Dedifferentiated amniotic fluid mesenchymal stem cell (primary cell): ENCODE data around the gene ROBO1.

Source experiments
- DNase-seq: peaks from one replicate; pipeline ENCODE4 v3.0.0-alpha.2; 2016; ENCODE audit errors: extremely low spot score

ROBO1 gene

DNA sequence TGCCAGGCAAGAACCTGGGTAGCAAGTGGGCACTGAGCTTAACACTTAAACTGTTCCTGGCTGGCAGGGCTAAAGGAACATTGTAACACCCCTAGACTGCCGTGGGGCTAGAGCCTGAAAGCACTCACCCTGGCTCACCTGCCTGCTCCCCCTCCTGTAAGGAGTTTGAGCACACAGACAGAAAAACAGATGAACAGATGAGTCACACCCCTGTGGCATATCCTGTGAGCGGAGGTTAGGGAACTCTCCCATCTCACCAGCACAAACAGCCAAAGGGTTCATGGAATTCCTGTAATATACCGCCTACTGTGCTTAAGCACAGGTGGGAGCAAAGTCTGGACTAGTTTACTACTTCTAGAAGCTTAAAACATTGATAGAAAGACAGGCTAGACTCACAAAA, 300.1 kb downstream of the ROBO1 start:
- DNase-seq = no peak

DNA sequence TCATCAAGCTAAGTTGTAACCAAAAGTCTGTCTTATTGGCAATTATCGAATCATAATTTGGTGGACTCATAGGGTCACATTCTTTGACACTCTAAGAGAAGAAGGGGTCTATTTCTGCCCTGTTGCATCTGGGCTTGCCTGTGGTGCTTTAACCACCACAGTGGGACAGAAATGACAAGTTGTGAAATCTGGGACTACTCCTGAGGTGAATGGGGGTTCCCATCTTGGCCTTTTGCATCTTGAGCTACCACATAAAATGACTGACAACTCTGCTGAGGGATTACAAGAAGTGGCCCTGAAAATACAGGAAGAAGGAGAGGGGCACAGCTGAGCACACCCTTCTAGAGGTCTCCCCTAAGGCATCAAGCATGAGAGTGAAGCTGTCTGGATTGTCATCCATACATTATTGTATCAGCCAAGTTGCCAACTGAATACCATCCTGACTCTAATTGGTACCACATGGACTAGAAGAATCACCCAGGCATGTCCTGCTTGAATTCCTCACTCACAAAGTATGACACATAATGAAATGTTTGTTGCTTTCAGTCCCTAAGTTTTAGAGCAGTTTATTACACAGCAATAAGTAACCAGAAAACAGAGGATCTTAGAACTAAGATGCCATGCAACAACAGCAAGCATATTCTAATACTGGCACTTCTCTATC, 306.5 kb downstream of the ROBO1 start:
- DNase-seq = peak; percentile 58

DNA sequence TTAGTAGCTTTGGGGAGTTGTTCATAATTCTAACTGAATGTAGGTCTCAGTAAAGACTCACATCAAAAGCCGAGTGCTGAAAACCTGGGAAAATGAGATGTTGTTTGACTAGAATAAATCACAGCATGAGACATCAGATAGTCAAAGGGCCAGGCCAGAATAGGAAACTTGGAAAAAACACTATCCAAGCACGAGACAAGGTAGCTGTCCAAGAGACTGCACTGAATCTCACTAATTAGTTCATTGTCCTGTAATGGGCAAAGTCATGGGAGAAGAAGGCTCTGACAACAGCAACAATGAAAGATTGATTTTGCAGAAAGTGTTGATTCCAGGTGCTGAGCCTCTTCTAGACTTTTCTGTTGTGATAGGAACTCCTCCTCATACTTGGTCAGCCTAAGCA, 314.2 kb downstream of the ROBO1 start:
- DNase-seq = no peak

DNA sequence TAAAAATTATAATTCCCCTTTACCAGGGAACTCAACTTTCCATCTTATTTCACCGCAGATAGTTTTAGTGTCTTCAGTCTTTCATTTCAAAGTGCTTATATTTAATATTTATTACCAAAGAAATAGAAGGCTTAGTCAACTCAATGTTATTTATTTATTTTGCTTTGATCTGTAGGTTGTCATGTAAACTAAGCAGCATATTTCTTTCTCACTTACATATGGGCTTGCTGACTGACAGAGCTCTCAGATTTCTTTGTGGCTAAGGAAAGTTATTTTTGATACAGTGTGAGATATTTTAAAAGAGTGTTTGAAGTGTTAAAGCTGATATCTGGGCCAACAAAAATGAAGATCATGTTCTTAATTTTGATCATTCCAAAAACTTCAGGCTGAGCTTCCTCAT, 331.4 kb downstream of the ROBO1 start:
- DNase-seq = no peak

DNA sequence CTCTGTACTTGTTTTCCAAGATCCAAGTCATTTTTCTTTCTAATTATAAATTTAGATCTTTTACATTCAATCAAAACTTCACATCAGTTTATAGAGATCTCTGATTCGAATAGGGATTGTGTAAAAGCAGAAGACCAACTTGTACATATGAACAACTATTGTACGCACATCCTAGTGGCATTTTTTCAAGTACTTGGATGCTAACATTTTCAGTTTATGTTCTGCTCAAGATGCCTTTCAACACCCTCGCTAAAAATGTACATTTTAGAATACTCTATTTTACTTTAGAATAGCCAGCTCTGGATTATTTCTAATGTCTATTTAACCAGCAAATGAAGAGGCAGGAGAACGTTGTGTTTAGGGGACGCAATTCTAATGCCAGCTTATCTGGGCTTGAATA, 340.7 kb downstream of the ROBO1 start:
- DNase-seq = no peak

DNA sequence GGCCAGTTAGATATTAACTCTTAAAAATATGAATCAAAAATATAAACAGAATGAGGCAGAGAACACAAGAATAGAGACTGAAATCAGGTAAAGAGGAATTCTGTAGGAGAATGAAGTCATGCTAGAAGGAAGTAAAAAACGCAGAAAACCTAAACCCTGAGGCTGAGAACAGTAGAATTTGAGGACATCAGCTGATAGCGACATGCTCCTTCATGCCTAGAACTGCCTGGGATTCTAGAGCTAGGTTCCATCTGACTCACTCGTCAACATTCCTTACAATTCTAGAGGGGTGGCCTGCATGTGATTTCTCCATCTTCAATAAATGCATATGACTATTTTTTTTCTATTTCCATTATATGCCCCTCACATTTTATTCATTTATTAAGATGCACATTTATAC, 343.0 kb downstream of the ROBO1 start:
- DNase-seq = no peak

DNA sequence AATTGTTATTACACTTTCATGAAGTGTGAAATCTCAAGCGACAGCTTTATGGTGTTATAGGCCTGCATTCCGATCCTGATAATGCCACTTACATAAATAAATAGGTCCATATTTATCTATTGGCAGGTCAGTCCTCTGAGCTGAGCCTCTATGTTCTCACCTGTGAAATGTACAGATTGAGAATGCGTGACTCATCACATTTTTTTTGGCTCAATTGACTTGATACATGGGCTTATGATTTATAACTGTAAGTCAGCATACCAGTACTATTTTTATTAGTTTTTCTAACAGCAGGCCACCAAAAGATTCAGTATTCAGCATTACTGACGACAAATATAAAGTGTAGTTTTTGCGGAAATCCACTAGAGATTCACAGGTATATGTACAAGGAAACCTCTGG, 344.4 kb downstream of the ROBO1 start:
- no peak for DNase-seq

DNA sequence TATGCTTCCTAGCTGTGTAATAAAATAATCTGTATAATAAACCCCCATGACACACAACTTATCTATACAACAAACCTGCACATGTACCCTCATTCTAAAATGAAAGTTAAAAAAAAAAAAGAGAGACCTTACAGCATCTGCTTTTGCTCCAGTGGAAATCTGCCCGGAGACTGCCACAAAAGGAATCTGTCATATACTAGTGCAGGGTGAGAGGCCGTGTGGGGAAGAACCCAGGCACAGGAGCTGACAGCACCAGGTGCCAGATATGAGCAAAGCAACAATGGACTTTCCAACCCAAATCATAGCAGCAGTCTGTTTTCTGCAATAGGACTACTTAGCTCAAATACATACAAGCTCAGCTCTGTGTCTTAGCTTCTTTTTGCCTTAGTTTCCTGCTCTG, 346.5 kb downstream of the ROBO1 start:
- no peak for DNase-seq

DNA sequence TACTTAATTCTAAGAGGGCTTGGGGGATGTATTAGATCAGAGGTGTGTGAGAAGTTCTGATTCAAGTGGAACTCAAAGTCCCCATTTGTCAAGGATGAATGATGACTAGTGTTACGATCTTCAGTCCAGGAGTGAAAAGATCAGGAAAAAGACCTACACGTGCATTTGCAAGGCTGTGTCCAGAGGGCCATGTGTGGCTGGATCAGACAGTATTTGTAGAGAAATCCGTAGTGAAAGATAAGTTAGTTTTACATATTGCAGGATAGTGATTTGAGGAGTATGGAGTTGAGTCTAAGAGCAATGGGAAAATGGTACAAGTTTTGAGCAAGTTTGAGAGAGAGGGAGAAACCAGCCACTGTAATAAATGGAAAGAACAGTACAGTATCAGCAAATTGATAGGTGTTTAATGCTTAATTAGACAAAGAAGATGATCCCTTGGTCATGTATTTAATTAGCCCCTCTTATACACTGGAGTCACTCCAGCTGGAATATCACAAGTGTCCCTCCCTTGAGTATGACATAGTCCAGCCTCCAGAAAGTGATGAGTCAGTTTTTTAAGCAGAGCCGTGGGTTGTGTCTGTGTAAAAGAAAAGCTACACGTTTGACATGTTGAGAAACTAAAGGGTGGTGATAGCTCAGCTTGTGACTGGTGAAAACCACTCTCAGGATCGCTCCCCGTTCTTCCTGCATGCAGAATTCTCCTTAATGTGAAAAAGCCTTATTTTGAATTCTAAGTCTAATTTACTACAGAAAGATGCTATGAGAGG, 348.8 kb downstream of the ROBO1 start:
- DNase-seq = no peak

DNA sequence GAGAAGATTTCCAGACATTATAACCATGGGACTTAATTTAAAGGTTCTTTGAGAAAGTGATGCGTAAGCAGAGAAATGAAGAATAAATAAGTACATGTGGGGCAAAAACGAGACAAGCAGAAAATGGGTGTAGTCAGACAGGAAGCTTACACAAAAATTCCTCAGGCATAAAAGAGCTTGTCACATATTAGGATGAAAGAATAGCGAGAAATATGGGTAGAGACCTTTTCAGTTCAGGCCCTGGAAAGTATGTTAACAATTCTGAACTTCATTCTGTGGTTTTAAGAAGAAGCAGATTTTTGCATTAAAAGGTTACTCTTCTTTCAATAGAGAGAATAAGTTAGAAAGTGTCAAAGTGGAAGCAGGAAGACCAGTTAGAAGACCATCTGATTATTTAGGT, 352.4 kb downstream of the ROBO1 start:
- DNase-seq = peak; percentile 22

DNA sequence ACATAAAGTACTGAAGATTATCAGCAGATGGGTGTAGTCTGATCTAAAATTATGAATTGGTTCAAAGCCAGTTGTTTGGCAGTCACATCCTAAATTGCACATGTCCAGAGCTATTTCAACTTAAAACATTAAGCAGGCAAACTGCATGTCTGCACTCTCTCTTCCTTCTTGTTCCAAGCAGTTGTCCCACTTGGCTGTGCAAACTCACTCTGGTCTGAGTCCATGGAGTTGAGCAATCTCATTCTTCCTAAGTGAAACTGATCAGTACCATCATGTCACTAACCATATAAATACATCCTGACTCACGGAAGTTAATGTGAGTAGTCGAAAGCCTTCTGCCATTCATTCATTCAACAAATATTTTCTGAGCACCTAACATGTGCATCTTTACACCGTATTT, 353.0 kb downstream of the ROBO1 start:
- DNase-seq = peak; percentile 91

DNA sequence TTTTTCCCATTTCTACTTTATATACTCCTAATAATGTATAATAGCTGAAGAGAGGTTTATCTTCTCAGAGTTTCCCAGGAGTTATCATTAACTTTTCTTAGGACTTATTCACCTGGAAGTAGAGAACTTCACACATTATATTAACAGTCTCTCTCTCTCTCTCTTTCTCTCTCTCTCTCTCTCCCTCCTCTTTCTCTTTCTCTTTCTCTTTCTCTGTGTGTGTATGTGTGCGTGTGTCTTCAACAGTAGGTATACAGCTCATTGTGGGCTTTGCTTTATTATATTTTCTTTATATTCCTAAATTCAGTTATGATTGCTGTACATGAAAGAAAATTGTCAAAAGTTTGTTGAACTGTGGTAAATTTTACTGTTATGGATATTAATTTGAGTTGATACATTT, 353.8 kb downstream of the ROBO1 start:
- DNase-seq = no peak

DNA sequence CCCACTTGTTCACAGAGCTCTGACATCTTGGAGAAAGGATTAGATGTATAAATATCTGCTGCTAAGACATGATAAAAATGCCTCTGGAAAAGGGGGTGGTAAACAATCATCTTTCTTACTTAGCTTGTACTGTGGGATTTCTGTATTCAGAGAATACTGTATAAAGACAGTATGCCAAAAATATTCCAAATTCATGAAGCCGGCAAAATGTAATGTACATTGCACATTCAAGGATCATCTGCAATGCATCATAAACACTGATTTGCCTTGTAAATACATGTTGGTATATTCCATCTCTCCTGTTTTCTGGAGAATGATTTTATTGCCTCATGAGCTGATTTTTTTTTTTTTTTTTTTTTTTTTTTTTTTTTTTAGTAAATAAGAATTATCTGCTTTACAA, 355.3 kb downstream of the ROBO1 start:
- no peak for DNase-seq

DNA sequence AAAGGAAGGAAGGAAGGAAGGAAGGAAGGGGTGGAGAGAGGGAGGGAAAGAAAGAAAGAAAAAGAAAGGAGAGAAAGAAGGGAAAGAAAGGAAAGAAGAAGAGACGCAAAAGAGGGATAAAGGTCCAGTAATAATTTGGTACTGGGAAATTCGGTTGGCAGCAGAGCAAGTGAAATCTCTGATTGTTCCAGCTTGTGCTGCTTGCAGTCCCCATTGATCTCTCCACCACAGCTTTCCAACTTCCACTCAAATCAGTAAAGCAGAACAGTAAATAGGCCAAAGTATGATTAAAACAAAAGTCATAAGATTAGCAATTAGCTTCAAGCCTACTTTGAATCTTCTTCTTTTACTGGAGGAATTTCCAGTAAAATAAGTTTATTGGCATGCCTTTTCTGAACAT, 357.2 kb downstream of the ROBO1 start:
- no peak for DNase-seq

DNA sequence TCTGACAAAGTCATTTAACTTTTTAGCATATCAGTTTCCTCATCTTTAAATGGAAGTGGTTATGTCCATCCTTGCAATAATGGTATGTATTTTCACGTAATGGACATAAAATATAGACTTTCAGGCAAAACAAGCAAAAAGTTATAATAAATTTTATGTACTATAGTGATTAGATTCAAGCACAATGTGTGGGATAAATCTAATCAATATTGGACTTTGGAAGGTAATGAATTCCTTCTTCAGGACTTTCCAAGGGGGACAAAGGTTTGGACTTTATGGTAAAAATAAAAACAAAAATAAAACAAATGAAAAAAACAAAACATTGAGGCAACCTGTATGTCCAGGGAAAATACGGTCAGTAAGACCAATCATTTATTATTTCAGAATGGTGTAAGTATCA, 357.7 kb downstream of the ROBO1 start:
- no peak for DNase-seq

DNA sequence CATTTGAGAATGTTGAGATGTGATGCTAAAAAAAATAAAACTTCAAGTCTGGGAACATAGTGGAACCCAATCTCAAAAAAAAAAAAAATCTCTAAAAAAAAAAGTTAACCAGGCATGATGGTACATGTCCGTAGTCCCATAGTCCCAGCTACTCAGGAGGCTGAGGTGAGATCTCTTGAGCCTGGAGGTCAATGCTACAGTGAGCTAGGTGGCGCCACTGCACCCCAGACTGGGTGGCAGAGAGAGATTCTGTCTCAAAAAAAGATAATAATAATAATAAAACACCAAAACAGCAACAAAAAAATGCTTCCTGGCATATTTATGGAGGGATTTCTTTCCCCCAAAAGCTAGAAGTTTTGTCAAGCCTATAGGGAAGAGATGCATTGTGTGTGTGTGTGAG, 361.6 kb downstream of the ROBO1 start:
- no peak for DNase-seq

DNA sequence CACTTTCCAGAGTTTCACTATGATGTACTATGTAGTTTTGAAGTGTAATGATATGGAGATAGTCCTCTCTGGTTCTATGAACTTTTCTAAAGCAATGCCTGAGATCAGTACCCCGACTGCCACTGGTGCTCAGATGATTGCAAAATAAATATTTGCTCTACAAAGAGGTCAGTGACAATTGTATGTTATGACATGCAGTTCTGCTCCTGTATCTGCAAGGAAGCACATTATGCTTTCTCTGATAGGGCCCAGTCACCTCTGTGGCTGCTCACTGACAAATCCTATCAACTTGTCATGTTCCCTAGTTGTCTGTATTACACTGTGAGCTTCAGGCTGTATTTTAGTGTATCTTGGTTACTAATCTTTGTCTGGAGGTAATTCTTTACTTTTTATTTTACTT, 362.6 kb downstream of the ROBO1 start:
- DNase-seq = no peak

DNA sequence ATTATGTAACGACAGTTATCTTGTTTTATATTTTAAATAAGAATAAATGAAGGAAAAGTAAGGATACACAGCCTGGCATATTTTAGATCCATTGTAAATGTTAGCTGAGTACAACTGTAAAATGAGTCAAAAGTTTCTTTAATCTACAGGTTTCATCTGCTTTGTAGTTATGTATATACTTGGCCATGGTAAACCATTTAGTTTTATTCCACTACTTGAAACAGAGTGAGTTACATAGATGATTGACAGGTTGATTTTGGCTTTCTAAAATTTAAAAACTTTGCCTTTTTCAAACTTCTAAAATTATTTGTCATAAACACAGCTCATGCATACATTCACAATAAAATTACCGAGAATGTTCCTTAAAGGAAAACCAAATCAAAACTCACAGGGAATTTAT, 371.2 kb downstream of the ROBO1 start:
- DNase-seq = no peak

DNA sequence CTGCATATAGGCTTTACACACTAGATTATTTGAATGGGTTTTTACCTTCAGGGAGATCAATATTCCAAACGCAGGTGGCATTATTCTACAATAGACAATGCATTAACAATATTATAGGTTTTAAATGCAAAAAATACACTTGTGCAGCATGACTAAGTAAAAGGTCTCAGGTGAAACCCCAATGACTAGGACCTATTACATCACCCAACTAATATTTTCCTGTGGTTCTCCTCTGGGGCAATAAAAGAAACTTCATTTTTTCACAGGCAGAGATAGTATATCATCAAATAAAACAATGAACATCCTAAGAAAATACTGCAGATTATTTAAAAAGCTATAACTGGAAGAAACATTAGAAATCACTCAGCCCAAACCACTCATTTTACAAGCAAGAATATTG, 375.3 kb downstream of the ROBO1 start:
- DNase-seq = no peak

DNA sequence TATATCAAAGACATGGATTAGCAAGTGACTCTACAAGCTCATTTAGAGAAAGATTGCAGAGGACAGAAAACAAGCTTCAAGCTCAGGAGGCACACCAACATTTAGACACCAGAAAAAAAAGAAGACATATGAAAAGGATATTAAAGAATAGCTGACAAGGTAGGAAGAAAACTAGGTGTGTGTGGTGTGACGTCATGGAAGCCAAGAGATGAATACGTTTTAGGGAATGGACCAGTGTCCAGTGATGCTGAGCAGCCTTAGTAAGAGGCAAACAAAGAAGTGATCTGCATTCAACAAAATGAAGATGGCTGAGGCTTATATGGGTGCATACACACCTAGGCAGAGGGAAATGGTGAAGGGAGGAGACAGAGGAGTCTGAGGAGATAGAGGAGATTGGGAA, 377.4 kb downstream of the ROBO1 start:
- no peak for DNase-seq

DNA sequence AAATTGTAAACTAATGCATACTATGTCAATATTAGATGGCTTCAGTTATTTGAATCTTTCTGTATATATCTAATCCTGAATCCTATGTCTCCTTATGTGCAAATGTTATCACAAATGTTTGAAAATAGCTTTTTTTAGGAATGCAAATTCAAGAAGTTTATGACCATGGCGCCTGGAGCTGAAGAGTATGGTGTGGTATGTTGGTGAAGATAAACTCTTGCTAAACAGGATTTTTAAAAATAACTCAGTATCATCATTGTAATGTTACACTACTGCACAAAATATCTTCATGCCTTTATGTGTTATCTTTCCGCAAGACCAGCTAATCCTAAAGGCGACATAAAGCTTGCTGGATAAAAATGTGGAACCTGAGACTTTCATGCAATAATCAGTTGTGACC, 382.6 kb downstream of the ROBO1 start:
- no peak for DNase-seq

DNA sequence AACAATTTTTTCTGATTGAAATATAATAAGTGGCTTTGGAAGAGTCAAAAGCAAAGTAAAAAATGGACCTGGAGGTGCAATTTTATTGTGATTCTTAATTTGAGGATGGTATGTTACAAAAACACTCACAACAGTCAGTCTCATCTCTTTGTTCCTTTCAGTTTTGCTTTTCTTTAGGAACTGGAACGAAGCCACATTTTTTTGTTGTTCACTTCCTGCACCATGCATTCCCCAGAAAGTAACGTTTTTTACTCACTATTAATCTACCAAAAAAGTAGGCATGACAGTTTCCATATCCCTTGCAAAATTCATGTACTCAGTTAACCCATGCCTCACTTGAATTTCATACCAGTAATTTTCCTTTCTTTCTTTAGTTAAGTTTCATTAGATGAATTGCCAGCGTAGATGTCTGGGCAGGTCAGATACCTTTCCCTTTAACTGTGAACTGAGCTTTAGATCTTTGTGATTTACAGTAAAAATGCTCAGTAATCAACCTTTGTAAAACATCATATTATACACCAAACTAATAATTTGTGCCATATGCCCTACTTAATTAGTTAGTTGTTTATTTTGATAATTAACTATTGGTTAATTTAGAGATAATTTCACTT, 384.3 kb downstream of the ROBO1 start:
- DNase-seq = peak; percentile 51

DNA sequence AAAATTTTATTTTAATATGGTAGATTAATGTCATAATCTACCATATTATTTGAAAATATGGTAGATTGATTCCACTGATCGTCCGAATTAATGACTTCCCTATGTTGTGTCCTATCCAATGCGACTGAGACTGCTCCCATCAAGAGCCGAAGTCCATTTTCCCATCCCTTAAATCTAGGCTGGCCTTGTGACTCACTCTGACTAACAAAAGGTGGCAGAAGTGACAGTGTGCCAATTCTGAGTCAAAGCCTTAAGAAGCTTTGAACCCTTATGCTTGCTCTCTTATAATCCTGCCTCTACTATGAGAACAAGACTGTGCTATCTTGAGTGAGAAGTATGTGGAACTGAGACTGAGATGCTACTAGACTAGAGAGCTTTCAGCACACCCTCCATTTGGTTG, 387.2 kb downstream of the ROBO1 start:
- no peak for DNase-seq
